CD4-positive, alpha-beta T cell treated with Interferon gamma for 1 hour (primary cell): ENCODE measurements around the gene TRIOBP.
A peak's percentile ranks its signal among the peaks of the same experiment; 100 is the strongest.

Source experiments
- DNase-seq: peaks from one replicate; pipeline ENCODE4 v3.0.0-alpha.2; 2020

Gene TRIOBP

DNA sequence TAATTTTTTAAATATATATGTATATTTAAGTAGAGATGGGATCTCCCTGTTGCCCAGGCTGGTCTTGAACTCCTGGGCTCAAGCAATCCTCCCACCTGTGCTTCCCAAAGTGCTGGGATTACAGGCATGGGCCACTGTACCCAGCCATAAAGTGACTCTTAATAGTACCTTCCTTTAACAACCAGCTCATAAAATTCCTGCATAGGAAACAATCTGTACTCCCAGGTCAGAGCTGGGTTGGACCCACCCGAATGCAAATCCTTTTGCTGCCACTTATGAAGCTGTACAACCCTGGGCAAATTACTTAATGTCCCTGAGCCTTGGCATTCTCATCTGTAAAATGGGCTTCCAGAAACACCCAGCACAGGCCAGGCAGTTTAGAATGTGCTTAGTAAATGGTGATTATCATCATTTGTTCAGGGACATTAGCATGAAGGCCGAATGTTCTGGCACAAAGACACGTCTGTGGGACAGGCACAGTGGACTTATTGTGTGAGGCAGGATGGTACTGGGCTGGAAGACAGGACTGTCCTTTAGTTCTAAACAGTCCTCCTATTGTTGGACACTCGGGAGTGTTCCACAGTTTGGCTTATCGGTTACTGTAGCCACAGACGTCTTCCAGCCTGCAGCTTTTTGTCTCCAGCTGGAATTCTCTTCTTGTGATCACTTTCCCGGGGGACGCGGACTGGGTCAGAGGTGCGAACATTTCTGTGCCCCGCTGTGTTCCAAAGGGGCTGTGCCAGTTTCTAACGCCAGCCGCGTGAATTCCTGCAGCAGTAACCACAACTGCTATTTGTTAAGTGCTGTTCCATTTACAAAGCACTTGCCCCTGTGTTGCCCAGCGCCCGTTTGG is 32.4 kb upstream of the TRIOBP start:
- DNase-seq = no peak

DNA sequence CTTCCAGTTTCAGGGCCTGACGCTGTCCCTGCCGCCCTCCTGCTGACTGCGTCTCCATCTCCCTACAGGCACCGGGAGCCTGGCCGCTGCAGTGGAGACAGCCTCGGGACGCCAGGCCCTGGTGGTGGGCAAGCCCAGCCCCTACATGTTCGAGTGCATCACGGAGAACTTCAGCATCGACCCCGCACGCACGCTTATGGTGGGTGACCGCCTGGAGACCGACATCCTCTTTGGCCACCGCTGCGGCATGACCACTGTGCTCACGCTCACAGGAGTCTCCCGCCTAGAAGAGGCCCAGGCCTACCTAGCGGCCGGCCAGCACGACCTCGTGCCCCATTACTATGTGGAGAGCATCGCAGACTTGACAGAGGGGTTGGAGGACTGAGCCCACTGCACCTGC is 31.4 kb upstream of the TRIOBP start:
- DNase-seq = no peak

DNA sequence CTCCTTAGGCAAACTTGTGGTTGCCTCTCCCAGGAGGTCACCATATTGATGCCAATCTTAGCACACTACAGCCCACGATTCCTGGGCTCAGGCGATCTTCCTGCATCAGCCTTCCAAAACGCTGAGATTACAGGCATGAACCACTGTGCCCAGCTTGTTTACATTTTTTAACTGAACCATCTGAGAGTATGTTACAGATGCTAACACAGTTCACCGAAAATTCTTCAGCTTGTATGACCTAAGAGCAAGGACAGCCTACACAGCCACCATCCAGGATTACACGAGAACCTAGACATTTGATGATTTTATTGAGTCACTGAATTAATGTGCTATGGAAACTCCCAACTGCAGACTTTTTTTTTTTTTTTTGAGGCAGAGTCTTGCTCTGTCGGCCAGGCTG is 27.3 kb upstream of the TRIOBP start:
- no peak for DNase-seq

DNA sequence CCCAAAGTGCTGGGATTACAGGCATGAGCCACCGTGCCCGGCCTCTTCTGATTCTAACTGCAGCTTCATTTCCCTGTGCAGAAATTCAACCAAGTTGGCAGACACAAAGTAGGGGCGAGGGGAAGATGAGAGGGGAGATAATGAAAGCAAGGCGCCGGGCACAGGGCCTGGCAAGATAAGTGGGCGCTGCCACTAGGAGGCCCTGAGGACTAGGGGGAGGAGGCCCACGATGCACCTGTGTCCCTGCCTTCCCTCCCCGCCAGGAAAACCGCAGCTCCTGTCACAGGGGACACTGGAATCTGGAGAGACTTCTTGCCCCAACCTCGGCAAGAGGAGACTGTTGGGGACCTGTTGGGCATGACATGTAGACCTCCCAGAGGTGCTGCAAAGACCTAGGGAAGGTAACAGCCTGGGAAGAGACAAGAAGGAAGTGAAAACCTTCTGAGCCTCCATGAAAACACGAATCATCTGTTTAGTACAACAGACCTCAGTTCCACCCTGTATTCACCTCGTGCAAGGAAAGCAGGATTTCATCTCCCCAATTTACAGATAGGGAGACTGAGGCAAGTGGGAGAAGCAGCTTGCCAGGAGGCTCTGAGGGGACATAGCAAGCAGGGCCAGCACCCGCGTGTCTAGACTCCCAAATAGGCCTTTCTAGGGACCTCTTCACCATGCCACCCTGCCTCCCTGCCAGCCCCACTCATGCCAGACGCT is 24.5 kb upstream of the TRIOBP start:
- no peak for DNase-seq

DNA sequence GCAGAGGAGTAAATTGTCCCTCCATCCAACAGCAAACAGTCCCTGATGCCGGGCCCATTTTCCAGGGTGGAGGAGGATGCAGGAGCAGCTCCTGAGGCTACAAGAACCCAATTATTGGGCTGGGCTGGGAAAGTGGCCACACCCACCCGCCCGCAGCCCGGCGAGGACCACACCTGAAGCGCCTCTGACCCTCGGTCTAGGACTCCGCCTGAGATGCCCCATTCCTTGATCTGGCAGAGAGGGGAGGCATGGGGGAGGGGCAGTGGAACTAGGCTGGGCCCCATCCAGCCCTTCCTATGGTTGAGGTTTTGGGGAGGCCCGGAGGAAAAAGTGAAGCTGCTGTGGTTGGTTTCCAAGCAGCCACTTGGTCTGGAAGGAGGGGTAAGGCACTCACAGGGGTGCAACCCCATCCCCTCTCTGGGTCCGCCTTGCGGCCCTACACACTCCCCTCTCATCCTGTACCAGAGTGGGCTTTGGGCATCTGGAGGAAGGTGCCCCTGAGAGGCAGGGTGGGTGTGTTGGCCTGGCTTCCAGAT is 23.9 kb upstream of the TRIOBP start:
- no peak for DNase-seq

DNA sequence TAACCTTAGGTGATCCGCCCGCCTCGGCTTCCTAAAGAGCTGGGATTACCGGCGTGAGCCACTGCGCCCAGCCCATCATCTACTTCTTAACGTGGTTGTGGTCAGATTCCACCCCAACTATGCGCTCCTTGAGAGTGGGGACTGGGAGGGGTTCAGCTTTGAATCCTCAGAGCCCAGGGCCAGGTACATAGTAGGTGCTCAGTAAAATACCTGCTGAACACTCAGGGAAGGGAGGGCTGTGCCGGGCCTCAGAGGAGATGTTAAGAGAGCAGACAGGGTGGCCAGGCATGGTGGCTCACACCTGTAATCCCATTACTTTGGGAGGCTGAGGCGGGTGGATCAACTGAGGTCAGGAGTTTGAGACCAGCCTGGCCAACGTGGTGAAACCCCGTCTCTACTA is 22.6 kb upstream of the TRIOBP start:
- DNase-seq = no peak

DNA sequence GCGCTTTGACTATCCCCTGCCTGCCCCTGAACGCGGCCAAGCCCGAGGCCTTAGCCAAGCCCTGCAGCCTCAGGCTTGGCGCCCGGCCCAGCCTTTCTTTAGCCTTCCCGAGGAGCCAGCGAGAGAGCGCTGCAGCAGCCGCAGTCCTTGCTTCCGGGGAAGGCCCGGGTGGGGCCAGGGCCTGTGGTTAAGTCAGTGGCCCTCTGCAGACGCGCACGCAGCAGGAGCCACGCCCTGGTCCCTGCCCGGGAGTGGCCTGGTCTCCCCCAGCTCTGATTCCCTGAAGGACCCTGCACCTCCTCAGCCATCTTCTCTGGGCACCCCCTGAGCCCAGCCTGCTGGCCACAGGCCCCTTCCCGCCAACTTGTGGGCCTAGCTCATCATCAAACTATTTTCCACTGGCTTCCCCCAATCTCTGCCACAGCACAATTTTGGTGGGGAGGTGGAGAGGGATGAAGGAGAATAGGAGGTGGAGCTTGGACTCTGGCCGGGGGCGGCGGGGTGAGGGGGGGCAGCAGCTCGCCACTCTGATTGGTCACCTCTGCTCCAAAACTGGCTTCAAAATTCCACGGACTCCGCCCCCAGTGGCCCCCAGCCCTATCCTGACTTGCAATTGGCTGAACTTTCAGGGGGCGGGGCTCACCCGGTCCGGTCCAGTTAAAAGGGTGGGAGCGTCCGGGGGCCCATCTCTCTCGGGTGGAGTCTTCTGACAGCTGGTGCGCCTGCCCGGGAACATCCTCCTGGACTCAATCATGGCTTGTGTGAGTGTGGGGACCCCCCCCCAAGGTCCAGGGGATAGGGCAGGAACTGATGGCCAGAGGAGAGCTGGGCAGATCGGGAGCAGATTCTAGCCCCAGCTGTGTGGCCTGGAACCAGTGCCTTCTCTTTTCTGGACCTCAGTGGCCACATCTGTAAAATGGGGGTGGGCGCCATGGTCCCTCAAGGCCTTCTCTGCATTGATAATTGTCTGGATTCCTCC is 21.6 kb upstream of the TRIOBP start, which contains the start of gene LGALS1:
Gene LGALS1 (plus strand): TSS at position 686 of the 979 bp plus-strand sequence. CDS start 67 bp downstream, at position 753.
- DNase-seq = peak; percentile 78

DNA sequence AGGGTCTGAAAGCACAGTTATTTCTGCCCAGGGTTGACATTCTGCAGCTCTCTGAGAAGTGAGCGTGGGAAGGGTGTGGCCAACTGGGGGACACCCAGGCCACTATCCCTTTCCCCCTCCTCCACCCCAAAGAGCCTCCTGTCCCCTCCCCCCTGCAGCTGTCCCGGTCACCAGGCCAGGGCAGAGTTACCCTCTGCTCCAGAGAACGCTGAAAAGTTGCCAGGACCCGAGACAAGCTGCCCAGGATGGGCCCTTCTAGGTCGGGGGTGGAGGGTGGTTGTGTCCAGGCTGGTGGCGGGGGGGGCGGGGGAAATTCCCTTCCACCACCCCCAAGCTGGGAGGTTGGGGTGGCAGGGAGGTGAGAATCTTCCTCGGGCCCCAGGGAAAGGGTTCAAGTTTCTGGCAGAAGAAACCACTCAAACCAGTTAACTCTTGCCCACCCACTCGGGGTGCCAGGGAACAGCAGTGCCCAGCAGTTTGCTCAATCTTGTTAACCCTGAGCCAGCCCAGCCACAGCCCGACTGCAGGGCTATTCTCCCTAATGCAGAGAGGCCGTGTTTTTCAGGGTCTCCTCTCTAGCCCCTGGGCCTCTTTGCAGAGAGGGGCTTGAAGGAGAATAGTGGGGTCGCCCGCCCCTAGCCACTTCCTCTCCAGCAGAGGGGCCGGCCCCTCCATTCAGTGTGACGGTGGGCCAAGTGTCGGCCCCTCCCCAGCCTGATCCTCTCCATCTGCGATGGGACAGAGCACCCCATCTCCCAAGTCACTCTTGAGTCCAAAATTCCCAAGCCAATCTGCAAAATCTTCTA is 20.7 kb upstream of the TRIOBP start:
- peak; percentile 19 for DNase-seq

DNA sequence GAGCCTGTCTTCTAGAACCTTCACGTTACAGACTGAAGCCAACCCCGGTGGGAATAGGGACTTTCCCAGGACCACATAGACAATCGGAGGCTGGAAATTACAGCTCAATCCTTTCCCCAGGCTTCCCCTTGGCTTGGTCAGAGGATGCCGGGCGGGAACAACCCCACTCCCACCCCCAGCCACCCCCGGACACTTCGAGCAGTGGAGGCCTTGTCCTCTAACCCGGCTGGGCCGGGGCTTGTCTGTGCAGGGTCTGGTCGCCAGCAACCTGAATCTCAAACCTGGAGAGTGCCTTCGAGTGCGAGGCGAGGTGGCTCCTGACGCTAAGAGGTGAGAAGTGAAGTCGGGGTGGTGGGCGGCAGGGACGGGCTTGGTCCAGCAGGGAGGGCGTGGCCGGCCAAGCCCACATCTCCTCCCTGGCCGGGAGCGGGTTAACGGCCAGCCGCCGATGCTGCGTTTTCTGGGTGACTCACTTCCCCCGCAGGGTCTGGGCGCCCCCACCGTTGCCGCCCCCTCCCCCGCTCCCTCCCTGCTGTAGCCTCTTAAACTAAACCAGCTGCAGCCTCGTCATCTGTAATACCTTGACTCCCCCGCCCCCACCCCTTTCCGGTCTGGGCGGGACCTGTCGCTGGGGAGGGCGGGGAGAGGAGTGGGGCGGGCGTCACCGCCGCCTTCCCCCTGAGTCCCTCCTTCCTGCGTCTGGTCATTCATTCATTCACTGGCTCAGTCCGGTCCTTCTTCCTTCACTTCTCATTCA is 19.9 kb upstream of the TRIOBP start:
- peak; percentile 94 for DNase-seq

DNA sequence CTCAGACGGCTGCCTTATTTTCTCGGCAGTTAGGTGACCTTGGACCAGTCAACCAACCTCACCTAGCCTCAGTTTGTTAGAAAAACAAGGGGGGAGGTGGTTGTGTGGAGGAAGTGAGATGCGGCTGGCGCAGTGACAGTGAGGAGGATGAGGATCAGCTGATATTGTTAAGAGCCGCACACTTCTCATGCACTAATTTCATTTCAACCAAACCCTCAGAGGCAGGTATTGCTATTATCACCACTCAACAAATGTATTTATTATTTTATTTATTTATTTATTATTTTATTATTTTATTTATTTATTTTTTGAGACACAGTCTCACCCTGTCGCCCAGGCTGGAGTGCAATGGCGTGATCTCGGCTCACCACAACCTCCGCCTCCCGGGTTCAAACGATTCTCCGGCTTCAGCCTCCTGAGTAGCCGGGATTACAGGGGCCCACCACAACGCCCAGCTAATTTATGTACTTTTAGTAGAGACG is 19.3 kb upstream of the TRIOBP start:
- DNase-seq = no peak

DNA sequence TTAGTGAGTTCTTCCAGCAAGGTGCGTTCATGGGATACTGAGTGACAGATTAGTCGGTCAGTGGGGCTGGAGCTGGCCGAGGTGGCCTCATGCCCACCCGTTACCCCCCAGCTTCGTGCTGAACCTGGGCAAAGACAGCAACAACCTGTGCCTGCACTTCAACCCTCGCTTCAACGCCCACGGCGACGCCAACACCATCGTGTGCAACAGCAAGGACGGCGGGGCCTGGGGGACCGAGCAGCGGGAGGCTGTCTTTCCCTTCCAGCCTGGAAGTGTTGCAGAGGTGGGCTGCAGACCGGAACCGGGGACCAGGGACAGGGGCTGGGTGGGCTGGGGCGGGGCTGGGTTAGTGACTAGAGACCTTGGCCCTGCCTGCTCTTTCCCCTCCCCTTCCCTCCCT is 18.5 kb upstream of the TRIOBP start:
- no peak for DNase-seq

DNA sequence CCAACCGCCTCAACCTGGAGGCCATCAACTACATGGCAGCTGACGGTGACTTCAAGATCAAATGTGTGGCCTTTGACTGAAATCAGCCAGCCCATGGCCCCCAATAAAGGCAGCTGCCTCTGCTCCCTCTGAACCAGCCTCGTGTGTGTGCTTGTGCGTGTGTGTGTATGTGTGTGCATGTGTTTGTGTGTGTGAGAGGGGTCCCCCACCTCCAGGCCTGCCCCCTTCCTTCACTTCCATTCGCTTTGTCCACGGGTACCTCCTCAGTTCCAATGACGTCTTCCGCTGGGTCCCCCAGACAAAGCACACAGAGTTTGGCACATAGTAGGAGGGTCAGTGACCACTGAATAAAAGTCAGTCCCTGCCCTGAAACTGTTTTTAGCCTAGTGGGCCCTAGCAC is 17.2 kb upstream of the TRIOBP start:
- no peak for DNase-seq

DNA sequence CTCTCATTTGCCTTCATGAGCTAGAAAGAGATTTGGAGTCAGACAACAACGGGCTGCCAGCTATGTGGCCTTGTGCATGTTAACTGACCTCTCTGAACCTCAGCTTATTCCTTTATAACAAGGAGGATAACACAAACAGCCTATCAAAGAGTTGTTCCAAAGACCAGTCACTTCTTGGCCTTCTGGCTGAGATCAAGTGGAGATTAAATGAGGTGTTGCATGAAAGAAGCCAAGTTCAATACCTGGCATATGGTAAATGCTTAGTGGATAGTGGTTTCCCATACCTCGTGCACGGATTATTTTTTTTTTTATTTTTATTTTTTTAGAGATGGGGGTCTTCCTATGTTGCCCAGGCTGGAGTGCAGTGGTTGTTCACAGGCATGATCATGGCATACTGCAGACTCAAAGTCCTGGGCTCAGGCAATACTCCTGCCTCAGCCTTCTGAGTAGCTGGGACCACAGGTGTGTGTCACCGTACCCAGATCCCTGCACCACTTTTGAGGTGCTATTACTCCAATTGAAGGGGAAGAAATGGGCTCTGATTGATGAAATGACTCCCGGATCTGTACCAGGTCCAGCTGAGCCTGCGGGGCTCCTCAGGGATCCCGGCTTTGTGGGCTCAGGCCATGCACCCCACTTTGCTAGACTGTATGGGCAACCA is 16.5 kb upstream of the TRIOBP start:
- DNase-seq = no peak

DNA sequence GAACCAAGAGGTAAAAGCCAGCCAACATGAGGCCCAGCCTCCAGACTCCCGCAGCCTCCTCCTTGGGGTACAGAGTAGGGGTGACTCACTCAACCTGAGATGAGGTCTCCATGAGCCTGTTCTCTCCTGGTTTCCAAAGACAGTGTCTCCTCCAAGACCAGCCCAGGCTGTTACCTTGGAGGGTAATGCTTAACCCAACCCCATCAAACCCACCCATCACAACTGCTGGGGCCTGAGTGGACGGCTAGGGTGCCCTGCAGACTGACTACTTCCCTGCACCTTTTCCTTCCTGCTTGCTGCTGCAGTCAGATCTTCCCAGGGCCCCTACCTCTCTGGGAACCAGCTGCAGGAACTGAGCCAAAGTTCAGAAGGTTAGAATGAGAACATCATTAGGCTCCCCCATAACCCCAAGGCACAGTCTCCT is 15.8 kb upstream of the TRIOBP start:
- DNase-seq = no peak

DNA sequence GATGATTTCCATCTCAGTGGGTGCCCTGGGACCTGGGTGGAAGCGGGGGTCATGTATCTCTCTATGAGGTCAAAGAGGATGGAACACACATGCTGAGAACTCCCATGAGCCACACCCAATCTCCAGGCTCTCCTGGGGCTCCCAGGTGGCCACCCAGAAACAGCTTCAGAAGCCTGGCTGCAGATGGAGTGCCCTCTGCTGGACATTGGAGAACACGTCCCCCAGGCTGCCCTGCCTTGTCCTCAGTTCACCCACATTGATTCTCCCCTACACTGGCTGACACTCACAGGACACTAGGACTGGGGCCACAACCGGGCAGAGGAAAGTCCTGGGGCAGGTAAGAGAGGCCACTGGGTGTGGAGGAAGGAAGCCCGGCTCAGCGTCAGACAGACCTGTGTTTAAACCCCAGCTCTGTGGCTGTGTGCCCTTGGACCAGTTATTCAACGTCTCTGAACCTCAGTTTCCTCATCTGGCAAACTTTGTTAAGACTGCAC is 15.2 kb upstream of the TRIOBP start:
- peak; percentile 73 for DNase-seq

DNA sequence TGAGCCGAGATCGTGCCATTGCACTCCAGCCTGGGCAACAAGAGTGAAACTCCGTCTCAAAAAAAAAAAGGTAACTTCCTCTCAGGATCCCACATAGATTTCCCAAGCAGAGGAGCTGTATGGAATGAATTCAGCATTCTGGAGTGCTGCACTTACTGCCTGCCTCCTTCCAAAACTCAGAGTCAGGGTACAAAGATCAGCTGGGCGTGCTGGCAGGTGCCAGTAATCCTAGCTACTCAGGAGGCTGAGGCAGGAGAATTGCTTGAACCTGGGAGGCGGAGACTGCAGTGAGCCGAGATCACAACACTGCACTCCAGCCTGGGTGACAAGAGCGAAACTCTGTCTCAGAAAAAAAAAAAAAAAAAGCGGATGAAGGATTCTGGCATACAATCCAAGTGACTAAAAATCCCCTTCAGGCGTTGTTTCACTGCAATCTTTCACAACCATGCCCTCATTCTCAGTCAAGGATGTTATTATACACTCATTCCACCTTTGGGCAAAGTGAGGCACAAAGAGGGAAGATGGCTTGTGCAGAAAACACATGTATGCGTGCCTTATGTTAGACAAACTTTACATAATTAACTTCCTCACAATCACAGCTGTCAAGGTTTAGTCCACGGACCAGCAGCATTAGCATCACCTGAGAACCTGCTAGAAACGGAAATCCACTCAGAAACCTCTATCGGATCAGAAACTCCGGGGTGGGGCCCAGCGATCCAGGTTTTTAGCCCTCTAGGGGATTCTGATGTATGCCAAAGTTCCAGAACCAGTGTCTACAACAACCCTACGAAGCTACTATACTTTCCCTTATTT is 11.8 kb upstream of the TRIOBP start:
- no peak for DNase-seq

DNA sequence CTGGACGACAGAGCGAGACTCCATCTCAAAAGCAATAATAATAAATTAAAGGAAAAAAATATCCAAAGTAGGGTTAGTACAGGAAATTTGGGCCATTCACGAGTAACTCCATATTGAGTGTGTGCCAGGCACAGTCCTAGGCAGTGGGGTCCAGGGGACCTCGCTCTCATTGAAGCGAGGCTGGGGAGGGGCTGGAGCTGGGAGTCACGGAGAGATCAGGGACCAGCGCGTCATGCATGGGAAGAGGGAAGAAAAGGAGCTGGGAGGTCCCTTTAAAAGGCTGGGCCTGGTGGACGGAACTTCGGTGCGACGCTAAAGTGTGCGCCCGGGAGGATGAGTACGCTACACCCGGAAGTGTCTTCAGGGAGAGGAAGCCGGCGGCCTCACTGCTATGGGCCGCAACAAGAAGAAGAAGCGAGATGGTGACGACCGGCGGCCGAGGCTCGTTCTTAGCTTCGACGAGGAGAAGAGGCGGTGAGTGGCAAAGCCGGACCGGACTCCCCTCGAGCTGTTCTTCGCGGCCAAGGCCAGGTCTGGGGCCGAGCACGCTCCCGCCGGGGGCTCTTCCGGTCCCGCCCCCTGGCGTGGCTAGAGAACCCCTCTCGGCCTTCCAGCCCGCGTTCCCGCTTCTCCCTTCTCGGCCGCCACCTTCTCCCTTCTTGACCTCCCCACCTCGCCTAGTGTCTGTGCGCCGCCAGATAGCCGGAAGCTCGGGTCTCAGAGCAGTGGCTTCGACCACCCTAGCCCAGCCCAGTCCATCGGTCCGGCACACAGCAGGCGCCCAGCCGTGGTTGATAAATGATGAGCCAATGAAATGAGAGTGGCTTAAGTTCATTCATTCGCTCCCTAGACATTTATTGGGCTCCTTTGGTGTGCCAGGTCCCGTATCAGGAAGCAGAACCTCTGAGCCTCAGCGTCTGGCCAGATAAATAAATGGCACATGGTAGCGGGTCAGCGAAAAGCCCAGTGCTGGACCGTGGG is 10.6 kb upstream of the TRIOBP start, which contains the start of gene NOL12:
Gene NOL12 (plus strand): TSS at position 342 of the 981 bp plus-strand sequence. CDS start 50 bp downstream, at position 392.
- peak; percentile 77 for DNase-seq

DNA sequence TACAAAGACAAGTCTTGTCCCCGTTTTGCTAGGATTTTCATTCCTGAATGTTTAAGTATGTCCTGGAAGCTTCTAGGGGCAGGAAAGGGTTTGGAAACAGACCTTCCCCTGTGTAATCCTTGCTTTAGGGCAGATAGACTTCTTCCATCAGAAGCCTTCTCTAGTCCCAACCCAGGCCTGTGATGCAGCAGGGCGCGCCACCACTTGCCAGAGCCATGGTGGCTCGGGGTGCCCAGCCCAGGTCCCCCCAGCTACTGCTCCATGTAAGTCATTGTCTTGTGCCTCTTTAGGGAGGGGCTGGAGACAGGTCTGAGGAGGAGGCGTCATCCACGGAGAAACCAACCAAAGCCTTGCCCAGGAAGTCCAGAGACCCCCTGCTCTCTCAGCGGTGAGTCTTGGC is 6.4 kb upstream of the TRIOBP start:
- DNase-seq = no peak
